ENCODE results near the gene BCL7B.
A peak's percentile ranks its signal among the peaks of the same experiment; 100 is the strongest.

The BCL7B gene

GRCh38 chr7:73521636-73522104 lies 35.8 kb downstream of the BCL7B start:
- ChIA-PET CTCF (interaction anchor here (1.0 kb wide), 1 partner anchor 61 kb away, joined by 3 read pairs; no protein-coding TSS in a partner anchor), POLR2A (interaction anchor here (0.6 to 2.8 kb wide), 14 partner anchors 11 to 328 kb away, joined by 3 to 24 read pairs (median 6); partner anchors contain the start of genes BCL7B, MLXIPL, NSUN5 and TBL2)
- H3K27ac ChIP-seq (ENCODE audit: extremely low read depth, low read depth, low read length): peak overlapping the region; percentile 99
- no peaks in the 10 kb centered on the region for H3K9me3 ChIP-seq (ENCODE audit: control insufficient read depth, insufficient read depth, low read depth, low read length)
- peaks cover 7 to 29% of the 10 kb centered on the region in 2 experiments; a peak in 2 of 3 replicates for H3K36me3 ChIP-seq (ENCODE audit: control insufficient read depth in 2 of 2, insufficient read depth in 1 of 2, low read length in 2 of 2)
- H3K4me3 ChIP-seq (ENCODE audit: low read depth, low read length): peak overlapping the region; percentile 93
- H3K4me1 ChIP-seq (ENCODE audit: control insufficient read depth, insufficient read depth, low read length): no peaks in the 10 kb centered on the region
- no peak for TF ChIP-seq ZNF747 (tag by site-specific recombination; IDR thresholded peaks at IDR 0.05)
- TF ChIP-seq ZSCAN30 (tag by site-specific recombination; IDR thresholded peaks at IDR 0.05): 0 out of 2 replicates have a peak, but pooled peaks have one; percentile 35

DNA sequence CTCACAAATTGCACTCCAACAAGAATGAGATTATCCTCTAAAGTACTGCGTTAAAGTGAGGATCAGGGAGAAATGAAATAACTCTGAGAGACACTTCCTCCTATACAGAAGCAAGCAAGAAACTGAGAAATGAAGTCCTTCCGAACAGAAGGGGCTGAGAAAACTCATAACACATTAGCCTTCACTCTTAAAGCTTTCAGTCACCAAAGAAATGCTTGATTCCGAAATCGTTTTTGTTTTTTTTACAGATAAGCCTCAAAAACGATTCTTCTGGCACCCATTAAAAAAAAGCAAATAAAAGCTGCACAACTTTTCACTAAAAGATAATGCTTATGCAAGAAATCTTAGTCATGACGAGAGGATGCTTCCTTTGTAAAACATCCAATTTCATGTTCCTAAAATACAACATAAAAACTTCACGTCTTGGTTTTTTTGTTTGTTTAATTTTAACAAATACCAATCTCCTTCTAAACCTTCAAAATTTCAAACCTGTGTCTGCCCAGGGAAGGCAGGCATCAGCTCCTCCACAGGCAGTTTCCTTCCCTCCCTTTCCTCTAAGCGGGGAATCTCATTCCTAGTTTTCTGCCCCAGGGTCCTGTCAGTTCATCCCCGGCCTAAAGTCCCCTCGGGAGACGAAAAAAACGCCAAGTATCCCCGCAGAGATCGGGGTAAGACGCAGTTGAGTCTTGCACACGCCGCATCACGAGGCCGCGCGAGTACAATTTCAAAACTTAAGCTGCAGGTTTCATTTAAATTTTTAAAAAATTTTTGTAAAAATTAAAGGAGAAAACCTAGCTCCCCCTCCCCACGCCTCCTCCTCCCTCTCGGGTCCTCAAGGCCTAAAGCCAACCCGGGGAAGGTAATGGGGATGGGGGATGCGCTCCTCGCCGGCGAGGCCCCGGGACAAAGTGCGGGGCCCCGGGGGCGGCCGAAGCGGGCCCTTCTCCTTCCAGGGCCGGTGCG lies 36.5 kb downstream of the BCL7B start:
- peak; percentile 76 for TF ChIP-seq ZBTB20 (tag by site-specific recombination; IDR thresholded peaks at IDR 0.05)
- peak; percentile 94 for TF ChIP-seq ZNF335 (tag by site-specific recombination; conservative IDR thresholded peaks at IDR 0.05)
- TF ChIP-seq ZNF561 (tag by site-specific recombination; IDR thresholded peaks at IDR 0.05; ENCODE audit: borderline replicate concordance): peak; percentile 15; the same call in 1 of the 2 replicates
- no peak for TF ChIP-seq GLIS1 (tag by site-specific recombination; IDR thresholded peaks at IDR 0.05)
- 0 out of 2 replicates have a peak, but pooled peaks have one; percentile 30 for TF ChIP-seq IKZF3 (tag by site-specific recombination; IDR thresholded peaks at IDR 0.05)
- peak; percentile 50 for TF ChIP-seq ZBTB26 (tag by site-specific recombination; optimal IDR thresholded peaks at IDR 0.05)
- TF ChIP-seq ZNF19 (tag by site-specific recombination; IDR thresholded peaks at IDR 0.05; ENCODE audit: low read depth): no peak
- Histone ChIP-seq H3K36me3 (ENCODE audit: control insufficient read depth in 2 of 2, insufficient read depth in 1 of 2, low read length in 2 of 2) (peaks cover 14 to 35% of the 10 kb centered on the region in 2 experiments; a peak in 2 of 3 replicates), H3K27ac (ENCODE audit: extremely low read depth, low read depth, low read length) (peak overlapping the region; percentile 99), H3K4me3 (ENCODE audit: low read depth, low read length) (peak overlapping the region; percentile 93), H3K9me3 (ENCODE audit: control insufficient read depth, insufficient read depth, low read depth, low read length) (no peaks in the 10 kb centered on the region), H3K4me1 (ENCODE audit: control insufficient read depth, insufficient read depth, low read length) (no peaks in the 10 kb centered on the region)
- CTCF ChIA-PET: no interaction called here
- POLR2A ChIA-PET: interaction anchor here (0.6 to 2.8 kb wide), 4 partner anchors 16 to 61 kb away, joined by 3 to 24 read pairs (median 4); partner anchors contain the start of genes BCL7B and TBL2

DNA sequence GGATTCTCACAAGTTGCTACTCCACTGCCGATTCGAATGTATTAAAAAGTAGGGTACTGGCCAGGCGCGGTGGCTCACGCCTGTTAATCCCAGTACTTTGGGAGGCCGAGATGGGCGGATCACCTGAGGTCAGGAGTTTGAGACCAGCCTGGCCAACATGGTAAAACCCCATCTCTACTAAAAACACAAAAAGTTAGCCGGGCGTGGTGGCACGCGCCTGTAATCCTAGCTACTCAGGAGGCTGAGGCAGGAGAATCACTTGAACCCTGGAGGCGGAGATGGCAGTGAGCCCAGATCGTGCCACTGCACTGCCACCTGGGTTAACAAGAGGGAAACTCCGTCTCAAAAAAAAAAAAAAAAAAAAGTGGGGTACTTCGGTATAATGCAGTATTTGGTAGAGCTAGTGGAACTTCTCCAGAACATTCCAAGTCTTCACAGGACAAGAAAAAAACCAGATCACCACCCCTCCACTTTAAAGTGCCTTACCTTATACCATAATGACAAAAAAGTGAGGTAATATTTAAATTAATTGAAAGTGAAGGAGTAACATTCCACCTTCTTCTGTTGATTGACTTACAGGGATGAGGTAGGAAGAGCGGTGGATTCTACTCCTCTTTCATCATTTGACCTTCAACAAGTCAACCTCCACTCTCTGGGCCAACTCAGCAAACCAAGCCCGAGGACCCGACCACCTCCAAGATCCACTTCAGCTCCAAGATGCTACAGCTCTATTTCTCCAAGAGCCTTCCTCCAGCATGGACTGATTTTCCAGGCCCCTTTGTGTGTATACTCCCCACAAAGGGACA lies 37.4 kb downstream of the BCL7B start:
- peak overlapping the region; percentile 93 for H3K4me3 ChIP-seq (ENCODE audit: low read depth, low read length)
- CTCF ChIA-PET: interaction anchor here (0.6 to 1.4 kb wide), 2 partner anchors 205 to 317 kb away, joined by 3 read pairs; no protein-coding TSS in a partner anchor
- POLR2A ChIA-PET: interaction anchor here (0.7 to 1.4 kb wide), 3 partner anchors 15 to 58 kb away, joined by 3 to 4 read pairs (median 4); partner anchors contain the start of gene TBL2
- TF ChIP-seq IKZF3 (tag by site-specific recombination; IDR thresholded peaks at IDR 0.05) (0 out of 2 replicates have a peak, but pooled peaks have one; percentile 21), KLF1 (tag by site-specific recombination; IDR thresholded peaks at IDR 0.05) (0 out of 2 replicates have a peak, but pooled peaks have one; percentile 27), ZNF239 (tag by site-specific recombination; IDR thresholded peaks at IDR 0.05) (no peak), ZNF837 (tag by site-specific recombination; IDR thresholded peaks at IDR 0.05) (no peak), ZNF426 (tag by site-specific recombination; IDR thresholded peaks at IDR 0.05) (no peak), PRDM10 (tag by site-specific recombination; IDR thresholded peaks at IDR 0.05) (peak; percentile 71), ZSCAN4 (tag by site-specific recombination; IDR thresholded peaks at IDR 0.05) (no peak), ZNF768 (tag by site-specific recombination; IDR thresholded peaks at IDR 0.05) (no peak), PRDM1 (tag by site-specific recombination; IDR thresholded peaks at IDR 0.05) (peak; percentile 57), ZNF777 (tag by site-specific recombination; IDR thresholded peaks at IDR 0.05; ENCODE audit: borderline replicate concordance) (no peak), ZNF274 (IDR thresholded peaks at IDR 0.05; ENCODE audit: low read length) (no peak), ZNF274 (tag by site-specific recombination; IDR thresholded peaks at IDR 0.05; ENCODE audit: borderline replicate concordance) (no peak), ZNF184 (tag by site-specific recombination; IDR thresholded peaks at IDR 0.05) (no peak)

More for the DNA sequence above, 37.4 kb downstream of the BCL7B start:
- Histone ChIP-seq H3K9me3 (ENCODE audit: control insufficient read depth, insufficient read depth, low read depth, low read length) (no peaks in the 10 kb centered on the region), H3K27ac (ENCODE audit: extremely low read depth, low read depth, low read length) (peak overlapping the region; percentile 99; the same call in 1 of the 2 replicates), H3K36me3 (ENCODE audit: control insufficient read depth in 2 of 2, insufficient read depth in 1 of 2, low read length in 2 of 2) (peaks cover 23 to 44% of the 10 kb centered on the region in 2 experiments; a peak in 2 of 3 replicates), H3K4me1 (ENCODE audit: control insufficient read depth, insufficient read depth, low read length) (no peaks in the 10 kb centered on the region)
